Right lobe of liver (tissue), 6 donors: ENCODE measurements around the gene LRMDA. TPM values are rescaled to one million over a fixed set of nuclear protein-coding genes. Genes with fewer than 3 reads are reported as not detected.

Experiments used
- ATAC-seq, 4 donors: fragments of 200-7000 bp; cut with Tn5 transposase; one replicate each; pipeline ENCODE4 v1.9.1; 2020; ENCODE audit warnings: mild to moderate bottlenecking in 4 of 4, moderate library complexity in 4 of 4
- DNase-seq, 3 donors: peaks; one replicate each; pipeline ENCODE4 v3.0.0-alpha.2; 2020
- H3K27ac ChIP-seq, 3 donors: fragments of 200-600 bp; one replicate each; pipeline ENCODE4 v1.8.0; 2022
- H3K27me3 ChIP-seq, 2 donors: fragments of 200-600 bp; one replicate each; pipeline ENCODE4 v1.8.0; 2022
- H3K36me3 ChIP-seq, 4 donors: fragments of 200-600 bp; sonication (generic) in 1 of 4; one replicate each; pipeline versions ENCODE4 v1.5.1 to v1.8.0; 2017 to 2022; ENCODE audit warnings: control low read depth in 1 of 4
- H3K4me1 ChIP-seq, 4 donors: fragments of 200-600 bp; sonication (generic) in 1 of 4; one replicate each; pipeline versions ENCODE4 v1.5.1 to v1.8.0; 2017 to 2022; ENCODE audit warnings: control low read depth in 1 of 4
- H3K4me3 ChIP-seq, 3 donors: fragments of 200-600 bp; one replicate each; pipeline ENCODE4 v1.8.0; 2022
- H3K9me3 ChIP-seq, 4 donors: fragments of 200-600 bp; sonication (generic) in 1 of 4; one replicate each; pipeline versions ENCODE4 v1.5.1 to v1.8.0; 2017 to 2022; ENCODE audit warnings: control low read depth in 1 of 4
- CTCF ChIP-seq, 4 donors: fragments of 200-600 bp in 3 of 4; fragments of 450-650 bp in 1 of 4; IDR thresholded peaks; one replicate each; pipeline versions ENCODE4 v1.5.1 to v1.8.0; 2016 to 2022; ENCODE audit warnings: antibody characterized with exemption in 4 of 4, mild to moderate bottlenecking in 2 of 4
- POLR2A ChIP-seq: fragments of 450-650 bp; IDR thresholded peaks from one replicate; pipeline ENCODE4 v1.6.1; 2017; ENCODE audit warnings: antibody characterized with exemption, mild to moderate bottlenecking
- WGBS: methylation state at CpG from one replicate; pipeline ENCODE4 v1.1.6; 2018; ENCODE audit warnings: low coverage, low lambda C conversion rate; ENCODE audit not compliant: insufficient coverage; ENCODE audit errors: missing lambda C conversion rate; 5-methylcytosine and 5-hydroxymethylcytosine counted together
- intact Hi-C, 2 donors: fragments of 100-400 bp; cut with DNase I; formaldehyde crosslinking; loops; one replicate each; pipeline versions ENCODE4 v1.11.2 to v1.14.1; 2022
- total RNA-seq, 6 experiments: library from RNA; depleted of rRNA in 2 of 6; stranded (reverse); fragments of >200 nt in 2 of 6; fragmentation: NEBNext Ultra II Directional in 3 of 6; extraction: Animal tissue kit (Norgen Biotek cat#: 25700) in 3 of 6; gene quantifications; one replicate each; pipeline versions ENCODE4 v1.1.0 to v1.2.4, GENCODE V29; 2016 to 2023
- donor health status: DM: no; HTN: yes; CAD: no.
- donor health status: DM: no; HTN: no; CAD: no.
- donor health status: DM: no; HTN: no; CAD: no.
- donor health status: DM: no; HTN: yes; CAD: no.
- donor health status: DM: no; HTN: yes; CAD: no.

Gene LRMDA
- total RNA-seq, 6 experiments from 2014 or later, result 9.9 to 19.9 (median 16.3) TPM

- TF ChIP-seq CTCF (IDR thresholded peaks at IDR 0.05), result no peak
- no peak for TF ChIP-seq POLR2A
- H3K27me3 ChIP-seq, result no peaks in the 10 kb centered on the region
- no peak for DNase-seq
- no peak overlapping the region for H3K4me3 ChIP-seq
- intact Hi-C loops, result loop anchor here in 1 of 2 donors (10.0 kb wide), 1 partner anchor 495 kb away; the partner anchor contains the start of gene ZNF503
- H3K4me1 ChIP-seq, result no peaks in the 10 kb centered on the region
- H3K36me3 ChIP-seq, result no peaks in the 10 kb centered on the region
- H3K9me3 ChIP-seq, result no peaks in the 10 kb centered on the region
- ATAC-seq, result no peak
- WGBS, result 91% methylated on average over 3 of the region's 3 CpGs
- no peak overlapping the region for H3K27ac ChIP-seq
These were observed 468.5 kb downstream of the LRMDA start for GRCh38 chr10:75899816-75900390.

- H3K4me1 ChIP-seq, result no peaks in the 10 kb centered on the region
- no peak for TF ChIP-seq POLR2A
- no peak for TF ChIP-seq CTCF (IDR thresholded peaks at IDR 0.05)
- ATAC-seq (no peak), DNase-seq (no peak)
- intact Hi-C loops, result loop anchor here in 1 of 2 donors (10.0 kb wide), 1 partner anchor 498 kb away; the partner anchor contains the start of gene ZNF503
- no peaks in the 10 kb centered on the region for H3K9me3 ChIP-seq
- H3K36me3 ChIP-seq, result no peaks in the 10 kb centered on the region
- no peak overlapping the region for H3K4me3 ChIP-seq
- 93% methylated on average over 3 of the region's 5 CpGs for WGBS
- no peak overlapping the region for H3K27ac ChIP-seq
- no peaks in the 10 kb centered on the region for H3K27me3 ChIP-seq
These were observed 471.4 kb downstream of the LRMDA start for GRCh38 chr10:75902816-75903215.

- intact Hi-C loops, result loop anchor here in 1 of 2 donors (10.0 kb wide), 1 partner anchor 500 kb away; the partner anchor contains the start of gene ZNF503
- TF ChIP-seq CTCF (IDR thresholded peaks at IDR 0.05), result no peak
- TF ChIP-seq POLR2A, result no peak
- 62% methylated on average over 15 of the region's 15 CpGs for WGBS
- H3K4me3 ChIP-seq, result no peak overlapping the region
- ATAC-seq (no peak), DNase-seq (no peak)
- H3K9me3 ChIP-seq, result no peaks in the 10 kb centered on the region
- H3K27ac ChIP-seq, result no peak overlapping the region
- H3K27me3 ChIP-seq, result no peaks in the 10 kb centered on the region
- H3K4me1 ChIP-seq, result no peaks in the 10 kb centered on the region
- H3K36me3 ChIP-seq, result no peaks in the 10 kb centered on the region
These were observed 473.3 kb downstream of the LRMDA start for GRCh38 chr10:75904499-75905283.

- H3K9me3 ChIP-seq, result no peaks in the 10 kb centered on the region
- no peak for DNase-seq
- 76% methylated on average over 4 of the region's 4 CpGs for WGBS
- no peaks in the 10 kb centered on the region for H3K36me3 ChIP-seq
- no peak overlapping the region for H3K4me3 ChIP-seq
- H3K4me1 ChIP-seq, result no peaks in the 10 kb centered on the region
- no peak overlapping the region for H3K27ac ChIP-seq
- no peak for TF ChIP-seq POLR2A
- no peak for TF ChIP-seq CTCF (IDR thresholded peaks at IDR 0.05)
- no peaks in the 10 kb centered on the region for H3K27me3 ChIP-seq
- no peak for ATAC-seq
- intact Hi-C loops, result loop anchor here in 1 of 2 donors (10.0 kb wide), 1 partner anchor 501 kb away; the partner anchor contains the start of gene ZNF503
These were observed 474.1 kb downstream of the LRMDA start for GRCh38 chr10:75905490-75905889.
